Uterus (tissue), 4 donors: ENCODE results near the gene ELL2. TPM values are rescaled to one million over a fixed set of nuclear protein-coding genes. Genes with fewer than 3 reads are reported as not detected.

ENCODE experiments used
- DNase-seq, 2 donors: peaks; one replicate each; pipeline ENCODE4 v3.0.0-alpha.2; 2019 to 2020
- H3K27ac ChIP-seq, 2 donors: fragments of 200-600 bp; sonication (generic); 1 replicate in 1 of 2; 2 replicates in 1 of 2; pipeline ENCODE4 v1.5.1; 2016 to 2018
- H3K27me3 ChIP-seq, 2 donors: fragments of 200-600 bp; sonication (generic); one replicate each; pipeline ENCODE4 v1.5.1; 2018 to 2019; ENCODE audit warnings: control low read depth in 1 of 2
- H3K36me3 ChIP-seq, 2 donors: fragments of 200-600 bp; sonication (generic); one replicate each; pipeline ENCODE4 v1.5.1; 2019; ENCODE audit warnings: control low read depth in 1 of 2
- H3K4me1 ChIP-seq, 2 donors: fragments of 200-600 bp; sonication (generic); one replicate each; pipeline ENCODE4 v1.5.1; 2018 to 2019; ENCODE audit warnings: control low read depth in 1 of 2
- H3K4me3 ChIP-seq, 2 donors: fragments of 200-600 bp; sonication (generic); 1 replicate in 1 of 2; 2 replicates in 1 of 2; pipeline ENCODE4 v1.5.1; 2018 to 2019; ENCODE audit warnings: mild to moderate bottlenecking in 1 of 2
- H3K9me3 ChIP-seq, 2 donors: fragments of 200-600 bp; sonication (generic); one replicate each; pipeline ENCODE4 v1.5.1; 2019; ENCODE audit warnings: control low read depth in 1 of 2
- CTCF ChIP-seq, 4 experiments: fragments of 200-600 bp in 2 of 4; fragments of 450-650 bp in 2 of 4; sonication (generic) in 2 of 4; IDR thresholded peaks; one replicate each; pipeline ENCODE4 v1.5.1; 2016 to 2019; ENCODE audit warnings: antibody characterized with exemption in 4 of 4, mild to moderate bottlenecking in 2 of 4, moderate library complexity in 1 of 4
- POLR2A ChIP-seq, 2 donors: fragments of 450-650 bp; IDR thresholded peaks; one replicate each; pipeline ENCODE4 v1.6.1; 2016; ENCODE audit warnings: antibody characterized with exemption in 2 of 2, mild to moderate bottlenecking in 1 of 2, moderate library complexity in 1 of 2
- intact Hi-C: fragments of 100-400 bp; cut with DNase I; formaldehyde crosslinking; loops from one replicate; pipeline ENCODE4 v1.15.1; 2023; ENCODE audit warnings: low total_unique reads
- total RNA-seq, 4 donors: library from RNA; depleted of rRNA in 3 of 4; stranded (reverse); fragments of >200 nt in 3 of 4; gene quantifications; one replicate each; pipeline versions ENCODE4 v1.1.0 to v1.2.4, GENCODE V29; 2014 to 2023
- donor health status: DM: yes; HTN: yes; CAD: no.

Gene ELL2
- total RNA-seq, 4 donors from 2014 or later = 2.3 to 53.2 (median 16.0) TPM

DNA sequence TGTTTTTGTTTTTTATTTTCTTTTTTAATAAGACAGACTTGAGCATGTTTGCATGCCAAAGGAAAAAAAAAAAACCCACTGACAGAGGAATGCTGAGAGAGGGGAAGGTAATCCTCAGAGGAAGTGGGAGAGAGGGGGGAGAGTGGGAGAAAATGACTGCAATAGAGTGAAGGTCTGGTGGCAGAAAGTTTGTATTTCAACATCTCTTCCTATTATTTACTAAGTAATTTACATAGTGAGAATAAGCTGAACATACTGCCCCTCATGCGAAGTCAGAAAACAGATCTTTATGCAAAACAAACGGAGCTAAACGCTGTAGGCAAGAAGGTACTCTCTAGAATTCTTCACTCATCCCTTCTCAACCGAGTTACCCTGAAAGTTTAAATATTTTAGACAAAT is 45.0 kb downstream of the ELL2 start:
- TF ChIP-seq CTCF (IDR thresholded peaks at IDR 0.05) = no peak
- TF ChIP-seq POLR2A (IDR thresholded peaks at IDR 0.05) = no peak
- Histone ChIP-seq H3K27me3 (no peaks in the 10 kb centered on the region), H3K9me3 (no peaks in the 10 kb centered on the region), H3K36me3 (no peaks in the 10 kb centered on the region), H3K4me3 (no peak overlapping the region), H3K27ac (no peak overlapping the region), H3K4me1 (no peaks in the 10 kb centered on the region)
- DNase-seq = no peak
- intact Hi-C loops = no loop called here

- H3K9me3 ChIP-seq = no peaks in the 10 kb centered on the region
- H3K4me1 ChIP-seq = no peaks in the 10 kb centered on the region
- no peaks in the 10 kb centered on the region for H3K27me3 ChIP-seq
- DNase-seq = no peak
- intact Hi-C loops = no loop called here
- no peak overlapping the region for H3K27ac ChIP-seq
- TF ChIP-seq CTCF (IDR thresholded peaks at IDR 0.05) = no peak
- TF ChIP-seq POLR2A (IDR thresholded peaks at IDR 0.05) = no peak
- H3K4me3 ChIP-seq = no peak overlapping the region
- H3K36me3 ChIP-seq = no peaks in the 10 kb centered on the region
Measured at GRCh38 chr5:95915999-95916686, 45.5 kb downstream of the ELL2 start.

- TF ChIP-seq POLR2A (IDR thresholded peaks at IDR 0.05) (no peak), CTCF (IDR thresholded peaks at IDR 0.05) (no peak)
- DNase-seq = no peak
- H3K27me3 ChIP-seq = no peaks in the 10 kb centered on the region
- no peaks in the 10 kb centered on the region for H3K9me3 ChIP-seq
- intact Hi-C loops = no loop called here
- peaks cover 0 to 4% of the 10 kb centered on the region in 2 donors for H3K4me1 ChIP-seq
- no peaks in the 10 kb centered on the region for H3K36me3 ChIP-seq
- no peak overlapping the region for H3K4me3 ChIP-seq
- H3K27ac ChIP-seq = no peak overlapping the region
Measured at GRCh38 chr5:95913663-95914062, 48.0 kb downstream of the ELL2 start.

- Histone ChIP-seq H3K27ac (no peak overlapping the region), H3K36me3 (no peaks in the 10 kb centered on the region), H3K4me1 (peaks cover 0 to 4% of the 10 kb centered on the region in 2 donors), H3K4me3 (no peak overlapping the region), H3K27me3 (no peaks in the 10 kb centered on the region), H3K9me3 (no peaks in the 10 kb centered on the region)
- DNase-seq = no peak
- intact Hi-C loops = no loop called here
- no peak for TF ChIP-seq POLR2A (IDR thresholded peaks at IDR 0.05)
- no peak for TF ChIP-seq CTCF (IDR thresholded peaks at IDR 0.05)
Measured at GRCh38 chr5:95912029-95912428, 49.6 kb downstream of the ELL2 start.

- Histone ChIP-seq H3K27me3 (no peaks in the 10 kb centered on the region), H3K36me3 (no peaks in the 10 kb centered on the region), H3K9me3 (no peaks in the 10 kb centered on the region), H3K27ac (no peak overlapping the region), H3K4me1 (peaks cover 0 to 4% of the 10 kb centered on the region in 2 donors), H3K4me3 (no peak overlapping the region)
- no peak for DNase-seq
- intact Hi-C loops = no loop called here
- no peak for TF ChIP-seq CTCF (IDR thresholded peaks at IDR 0.05)
Measured at GRCh38 chr5:95910521-95910920, 51.1 kb downstream of the ELL2 start.
